Panc1 (cell line): ENCODE measurements around the gene OGN. TPM values are rescaled to one million over a fixed set of nuclear protein-coding genes. Genes with fewer than 3 reads are reported as not detected.

ENCODE experiments used
- ATAC-seq: fragments of 200-7000 bp; cut with Tn5 transposase; 2 replicates; pipeline ENCODE4 v1.9.1; 2020; ENCODE audit warnings: mild to moderate bottlenecking, moderate library complexity
- BruUV-seq: library from RNA; stranded (reverse); fragments of 400-500 nt; replicated peaks from 2 replicates; lab custom pipeline; 2021; lab: Mats Ljungman, UMichigan
- CTCF ChIA-PET: fragments of 300-600 bp; sonication (Branson Sonifier 250); formaldehyde crosslinking; loops from one replicate; lab custom pipeline; 2022; ENCODE audit warnings: antibody characterized with exemption; lab: Charles Lee
- POLR2A ChIA-PET: fragments of 300-600 bp; sonication (Branson Sonifier 250); formaldehyde crosslinking; loops from one replicate; lab custom pipeline; 2022; ENCODE audit warnings: antibody characterized with exemption; lab: Charles Lee
- DNase-seq: peaks from one replicate; pipeline ENCODE4 v3.0.0-alpha.2; 2010; ENCODE audit warnings: low read depth, low spot score
- H3K27ac ChIP-seq: 2 replicates; pipeline ENCODE4 v1.5.1; 2011; ENCODE audit warnings: mild to moderate bottlenecking, low read length, inconsistent platforms
- H3K27me3 ChIP-seq: fragments of 200-500 bp; sonication (Bioruptor generic); 2 replicates; pipeline ENCODE4 v1.6.0; 2014; ENCODE audit warnings: low read length, inconsistent platforms; ENCODE audit not compliant: control insufficient read depth, insufficient read depth
- H3K36me3 ChIP-seq: fragments of 200-500 bp; sonication (Bioruptor generic); 2 replicates; pipeline ENCODE4 v1.5.1; 2014; ENCODE audit warnings: inconsistent platforms, mild to moderate bottlenecking, low read length, moderate library complexity; ENCODE audit not compliant: control insufficient read depth, insufficient read depth
- H3K4me1 ChIP-seq: 2 replicates; pipeline ENCODE4 v1.5.1; 2011; ENCODE audit warnings: inconsistent platforms, mild to moderate bottlenecking, low read length, moderate library complexity; ENCODE audit not compliant: control insufficient read depth, insufficient read depth
- H3K4me3 ChIP-seq, 2 experiments: 2 replicates each; pipeline ENCODE4 v1.5.1; 2011 to 2012; ENCODE audit warnings: low read depth in 2 of 2, low read length in 2 of 2, mild to moderate bottlenecking in 2 of 2, inconsistent platforms in 1 of 2, moderate library complexity in 1 of 2
- H3K9me3 ChIP-seq: fragments of 200-500 bp; sonication (Bioruptor generic); 2 replicates; pipeline ENCODE4 v1.5.1; 2014; ENCODE audit warnings: low read depth, mild to moderate bottlenecking, inconsistent platforms, low read length, moderate library complexity; ENCODE audit not compliant: control insufficient read depth, insufficient read depth
- POLR2AphosphoS5 ChIP-seq: IDR thresholded peaks from 2 replicates; pipeline ENCODE4 v1.6.1; 2012; ENCODE audit warnings: mild to moderate bottlenecking, low read depth, low read length, moderate library complexity
- SIN3A ChIP-seq: IDR thresholded peaks from 2 replicates; pipeline ENCODE4 v1.6.1; 2012; ENCODE audit warnings: low read depth, mild to moderate bottlenecking, low read length, moderate library complexity, borderline replicate concordance; ENCODE audit not compliant: insufficient read depth
- TCF7L2 ChIP-seq: IDR thresholded peaks from 2 replicates; pipeline ENCODE4 v1.6.1; 2011; ENCODE audit warnings: mild to moderate bottlenecking, low read depth, low read length, inconsistent platforms
- in situ Hi-C: cut with HindIII; loops from 2 replicates; pipeline ENCODE4 v1.10.0; 2016; ENCODE audit warnings: low sequenced_read_pairs, low pct_unique_long_range_greater_than_20kb
- intact Hi-C: fragments of 100-400 bp; cut with micrococcal nuclease; formaldehyde crosslinking; loops from one replicate; pipeline ENCODE4 v1.10.0; 2022; ENCODE audit not compliant: unreplicated experiment
- total RNA-seq: library from RNA; stranded (reverse); gene quantifications from one replicate; pipeline ENCODE4 v1.2.1, GENCODE V29; 2021; ENCODE audit not compliant: unreplicated experiment
- TF ChIP-seq, protein P1 (sequence below), 2 experiments: IDR thresholded peaks; 2 replicates each; pipeline ENCODE4 v1.6.1; 2011 to 2012; ENCODE audit warnings: low read depth in 2 of 2, control low read depth in 1 of 2, low read length in 1 of 2, mild to moderate bottlenecking in 1 of 2, moderate library complexity in 1 of 2; ENCODE audit not compliant: insufficient read depth in 1 of 2
- TF ChIP-seq, protein P2 (sequence below): fragments of 450-650 bp; IDR thresholded peaks from 2 replicates; pipeline ENCODE4 v1.5.1; 2017; ENCODE audit warnings: mild to moderate bottlenecking

OGN gene
- total RNA-seq, 1 experiment from 2014 or later: 0.08 TPM

DNA sequence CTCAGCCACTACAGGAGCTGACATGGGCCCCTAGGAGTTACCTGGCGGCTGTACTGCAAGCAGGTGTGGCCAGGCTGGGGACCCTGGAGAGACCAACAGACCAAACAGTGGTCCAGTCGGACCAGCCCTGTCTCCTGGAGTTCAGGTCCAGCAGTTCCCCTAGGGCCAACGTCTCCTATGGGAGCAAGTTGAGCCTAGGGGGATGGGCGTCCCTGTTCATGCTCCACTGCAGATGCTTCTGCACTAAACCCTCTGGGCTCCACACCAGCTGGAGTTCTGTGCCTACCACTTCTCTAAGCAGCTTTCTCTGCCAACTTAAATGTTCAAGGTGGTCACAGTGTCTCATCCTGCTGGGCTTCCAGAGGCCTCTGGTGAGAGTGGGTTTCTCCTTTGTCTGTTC, 40.5 kb upstream of the OGN start:
- no peak overlapping the region for H3K4me3 ChIP-seq
- H3K36me3 ChIP-seq: no peaks in the 10 kb centered on the region
- BruUV-seq: no TSS peak
- ATAC-seq (no peak), DNase-seq (no peak)
- TF ChIP-seq, protein P1, sequence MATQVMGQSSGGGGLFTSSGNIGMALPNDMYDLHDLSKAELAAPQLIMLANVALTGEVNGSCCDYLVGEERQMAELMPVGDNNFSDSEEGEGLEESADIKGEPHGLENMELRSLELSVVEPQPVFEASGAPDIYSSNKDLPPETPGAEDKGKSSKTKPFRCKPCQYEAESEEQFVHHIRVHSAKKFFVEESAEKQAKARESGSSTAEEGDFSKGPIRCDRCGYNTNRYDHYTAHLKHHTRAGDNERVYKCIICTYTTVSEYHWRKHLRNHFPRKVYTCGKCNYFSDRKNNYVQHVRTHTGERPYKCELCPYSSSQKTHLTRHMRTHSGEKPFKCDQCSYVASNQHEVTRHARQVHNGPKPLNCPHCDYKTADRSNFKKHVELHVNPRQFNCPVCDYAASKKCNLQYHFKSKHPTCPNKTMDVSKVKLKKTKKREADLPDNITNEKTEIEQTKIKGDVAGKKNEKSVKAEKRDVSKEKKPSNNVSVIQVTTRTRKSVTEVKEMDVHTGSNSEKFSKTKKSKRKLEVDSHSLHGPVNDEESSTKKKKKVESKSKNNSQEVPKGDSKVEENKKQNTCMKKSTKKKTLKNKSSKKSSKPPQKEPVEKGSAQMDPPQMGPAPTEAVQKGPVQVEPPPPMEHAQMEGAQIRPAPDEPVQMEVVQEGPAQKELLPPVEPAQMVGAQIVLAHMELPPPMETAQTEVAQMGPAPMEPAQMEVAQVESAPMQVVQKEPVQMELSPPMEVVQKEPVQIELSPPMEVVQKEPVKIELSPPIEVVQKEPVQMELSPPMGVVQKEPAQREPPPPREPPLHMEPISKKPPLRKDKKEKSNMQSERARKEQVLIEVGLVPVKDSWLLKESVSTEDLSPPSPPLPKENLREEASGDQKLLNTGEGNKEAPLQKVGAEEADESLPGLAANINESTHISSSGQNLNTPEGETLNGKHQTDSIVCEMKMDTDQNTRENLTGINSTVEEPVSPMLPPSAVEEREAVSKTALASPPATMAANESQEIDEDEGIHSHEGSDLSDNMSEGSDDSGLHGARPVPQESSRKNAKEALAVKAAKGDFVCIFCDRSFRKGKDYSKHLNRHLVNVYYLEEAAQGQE (IDR thresholded peaks at IDR 0.05; ENCODE audit: insufficient read depth in 1 of 2, low read depth in 2 of 2, low read length in 1 of 2): no peak
- TF ChIP-seq POLR2AphosphoS5 (no peak), SIN3A (no peak)
- TF ChIP-seq, protein P2, sequence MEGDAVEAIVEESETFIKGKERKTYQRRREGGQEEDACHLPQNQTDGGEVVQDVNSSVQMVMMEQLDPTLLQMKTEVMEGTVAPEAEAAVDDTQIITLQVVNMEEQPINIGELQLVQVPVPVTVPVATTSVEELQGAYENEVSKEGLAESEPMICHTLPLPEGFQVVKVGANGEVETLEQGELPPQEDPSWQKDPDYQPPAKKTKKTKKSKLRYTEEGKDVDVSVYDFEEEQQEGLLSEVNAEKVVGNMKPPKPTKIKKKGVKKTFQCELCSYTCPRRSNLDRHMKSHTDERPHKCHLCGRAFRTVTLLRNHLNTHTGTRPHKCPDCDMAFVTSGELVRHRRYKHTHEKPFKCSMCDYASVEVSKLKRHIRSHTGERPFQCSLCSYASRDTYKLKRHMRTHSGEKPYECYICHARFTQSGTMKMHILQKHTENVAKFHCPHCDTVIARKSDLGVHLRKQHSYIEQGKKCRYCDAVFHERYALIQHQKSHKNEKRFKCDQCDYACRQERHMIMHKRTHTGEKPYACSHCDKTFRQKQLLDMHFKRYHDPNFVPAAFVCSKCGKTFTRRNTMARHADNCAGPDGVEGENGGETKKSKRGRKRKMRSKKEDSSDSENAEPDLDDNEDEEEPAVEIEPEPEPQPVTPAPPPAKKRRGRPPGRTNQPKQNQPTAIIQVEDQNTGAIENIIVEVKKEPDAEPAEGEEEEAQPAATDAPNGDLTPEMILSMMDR: no peak
- H3K27ac ChIP-seq: no peak overlapping the region
- CTCF ChIA-PET: no interaction called here
- POLR2A ChIA-PET: no interaction called here
- no peaks in the 10 kb centered on the region for H3K4me1 ChIP-seq
- intact Hi-C loops (loop anchor here (10.0 kb wide), 1 partner anchor 120 kb away; the partner anchor contains the start of genes CENPP and NOL8), in situ Hi-C loops (no loop called here)
- no peaks in the 10 kb centered on the region for H3K9me3 ChIP-seq
- H3K27me3 ChIP-seq: no peaks in the 10 kb centered on the region

DNA sequence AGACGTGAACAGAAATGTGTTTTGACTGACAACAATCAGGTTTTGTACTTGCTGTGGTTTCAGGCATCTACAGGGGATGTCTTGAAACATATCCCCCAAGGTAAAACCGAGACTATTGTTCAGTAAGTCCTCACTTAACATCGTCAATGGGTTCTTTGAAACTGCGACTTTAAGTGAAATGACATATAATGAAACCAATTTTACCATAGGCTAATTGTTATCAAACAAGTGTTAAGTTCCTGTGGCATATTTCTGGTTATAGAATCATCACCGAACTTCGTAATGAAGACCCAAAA, 36.3 kb upstream of the OGN start:
- Histone ChIP-seq H3K27me3 (no peaks in the 10 kb centered on the region), H3K36me3 (no peaks in the 10 kb centered on the region), H3K27ac (no peak overlapping the region), H3K9me3 (no peaks in the 10 kb centered on the region), H3K4me3 (no peak overlapping the region), H3K4me1 (no peaks in the 10 kb centered on the region)
- POLR2A ChIA-PET: no interaction called here
- no TSS peak for BruUV-seq
- intact Hi-C loops (loop anchor here (10.0 kb wide), 1 partner anchor 116 kb away; the partner anchor contains the start of genes CENPP and NOL8), in situ Hi-C loops (no loop called here)
- TF ChIP-seq POLR2AphosphoS5 (no peak), TCF7L2 (no peak), SIN3A (no peak)
- TF ChIP-seq, protein P2: no peak
- TF ChIP-seq, protein P1 (IDR thresholded peaks at IDR 0.05; ENCODE audit: insufficient read depth in 1 of 2, low read depth in 2 of 2, low read length in 1 of 2): no peak
- no peak for DNase-seq
- ATAC-seq: no peak
- CTCF ChIA-PET: no interaction called here
